AG09309 (cell line): ENCODE results near the gene OOEP.

ENCODE experiments used
- DNase-seq: peaks from one replicate; pipeline ENCODE4 v3.0.0-alpha.2; 2010; ENCODE audit warnings: low read depth
- H3K4me3 ChIP-seq: 2 replicates; pipeline ENCODE4 v1.5.1; 2011; ENCODE audit warnings: mild to moderate bottlenecking, low read depth, low read length, moderate library complexity; ENCODE audit not compliant: control insufficient read depth
- TF ChIP-seq, protein P1 (sequence below): IDR thresholded peaks from 2 replicates; pipeline ENCODE4 v1.5.1; 2011; ENCODE audit warnings: mild to moderate bottlenecking, low read depth, low read length, inconsistent platforms; ENCODE audit not compliant: insufficient read depth, control insufficient read depth; ENCODE audit errors: missing control alignments

The OOEP gene

DNA sequence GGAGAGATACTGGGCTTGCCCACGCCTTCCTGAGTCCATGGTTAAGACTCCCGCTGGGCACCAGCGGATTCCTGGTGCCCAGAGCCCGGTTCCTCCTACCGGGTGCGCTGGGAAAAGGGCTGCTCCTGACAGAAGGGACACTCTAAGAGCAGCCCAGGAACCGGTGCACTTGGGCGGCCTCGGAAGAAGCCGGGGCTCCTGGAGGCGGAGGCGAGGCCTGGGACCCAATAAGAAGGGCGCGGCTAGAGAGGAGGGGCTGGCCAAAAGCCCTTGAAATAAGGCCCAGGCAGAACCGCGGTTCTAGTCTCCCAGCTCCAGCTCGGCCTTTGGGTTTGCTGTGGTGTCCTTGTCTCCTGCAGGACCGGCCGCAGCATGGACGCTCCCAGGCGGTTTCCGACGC lies 7.3 kb downstream of the OOEP start, which contains the start of gene KHDC3L:
Gene KHDC3L (plus strand): TSS at position 301 of the 400 bp plus-strand sequence. CDS start 72 bp downstream, at position 373.
- no peak within 1 kb of the TSS for H3K4me3 ChIP-seq
- TF ChIP-seq, protein P1, sequence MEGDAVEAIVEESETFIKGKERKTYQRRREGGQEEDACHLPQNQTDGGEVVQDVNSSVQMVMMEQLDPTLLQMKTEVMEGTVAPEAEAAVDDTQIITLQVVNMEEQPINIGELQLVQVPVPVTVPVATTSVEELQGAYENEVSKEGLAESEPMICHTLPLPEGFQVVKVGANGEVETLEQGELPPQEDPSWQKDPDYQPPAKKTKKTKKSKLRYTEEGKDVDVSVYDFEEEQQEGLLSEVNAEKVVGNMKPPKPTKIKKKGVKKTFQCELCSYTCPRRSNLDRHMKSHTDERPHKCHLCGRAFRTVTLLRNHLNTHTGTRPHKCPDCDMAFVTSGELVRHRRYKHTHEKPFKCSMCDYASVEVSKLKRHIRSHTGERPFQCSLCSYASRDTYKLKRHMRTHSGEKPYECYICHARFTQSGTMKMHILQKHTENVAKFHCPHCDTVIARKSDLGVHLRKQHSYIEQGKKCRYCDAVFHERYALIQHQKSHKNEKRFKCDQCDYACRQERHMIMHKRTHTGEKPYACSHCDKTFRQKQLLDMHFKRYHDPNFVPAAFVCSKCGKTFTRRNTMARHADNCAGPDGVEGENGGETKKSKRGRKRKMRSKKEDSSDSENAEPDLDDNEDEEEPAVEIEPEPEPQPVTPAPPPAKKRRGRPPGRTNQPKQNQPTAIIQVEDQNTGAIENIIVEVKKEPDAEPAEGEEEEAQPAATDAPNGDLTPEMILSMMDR = no peak
- DNase-seq = no peak

DNA sequence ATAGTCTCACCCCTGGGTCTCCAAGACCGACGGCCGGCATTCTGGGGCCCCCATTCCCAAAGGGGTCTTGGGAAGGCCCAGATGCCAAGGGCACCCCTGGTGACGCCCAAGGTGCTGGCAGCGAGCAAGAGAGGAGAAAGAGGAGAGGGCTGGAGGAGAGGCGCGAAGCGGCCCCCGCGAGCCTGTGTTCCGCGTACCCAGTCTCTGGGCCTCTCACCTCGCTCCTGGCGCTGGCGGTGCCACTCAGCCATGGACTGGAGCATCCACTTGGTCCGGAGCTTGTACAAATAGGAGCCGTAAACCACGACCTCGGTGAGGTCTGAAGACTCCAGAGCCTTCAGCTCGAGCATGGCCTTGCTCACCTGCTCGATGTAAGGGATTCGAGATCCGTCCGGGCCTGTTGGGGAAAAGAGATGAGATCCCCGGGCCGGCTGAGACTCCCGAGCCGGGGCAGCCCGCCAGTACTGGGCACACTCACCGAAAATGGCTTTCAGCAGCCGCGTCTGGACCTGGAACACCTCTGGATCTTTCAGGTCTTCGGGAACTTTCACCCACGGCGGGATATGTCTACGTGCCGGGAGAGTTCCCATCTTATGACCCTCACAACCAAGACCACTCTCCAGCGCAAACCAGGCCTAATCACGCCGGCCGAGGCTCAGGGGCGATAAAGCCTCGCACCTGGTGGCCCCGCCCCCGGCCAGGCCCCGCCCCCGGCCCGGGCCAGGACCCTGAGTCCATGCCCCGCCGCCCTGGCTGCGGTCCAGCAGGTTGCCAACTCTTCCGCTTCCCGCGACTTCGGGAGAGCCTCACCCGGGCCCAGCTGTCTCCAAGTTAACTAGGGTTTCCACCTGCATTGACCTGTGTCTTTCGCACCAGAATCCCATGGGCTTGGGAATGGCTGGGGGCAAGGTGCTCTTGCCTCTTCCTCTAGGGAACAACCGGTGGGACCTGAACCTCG lies 15.8 kb downstream of the OOEP start, which contains the start of gene DPPA5:
Gene DPPA5 (minus strand): TSS at position 641 of the 958 bp plus-strand sequence. CDS start 51 bp downstream, at position 590.
- no peak within 1 kb of the TSS for H3K4me3 ChIP-seq
- TF ChIP-seq, protein P1 = no peak
- DNase-seq = no peak

DNA sequence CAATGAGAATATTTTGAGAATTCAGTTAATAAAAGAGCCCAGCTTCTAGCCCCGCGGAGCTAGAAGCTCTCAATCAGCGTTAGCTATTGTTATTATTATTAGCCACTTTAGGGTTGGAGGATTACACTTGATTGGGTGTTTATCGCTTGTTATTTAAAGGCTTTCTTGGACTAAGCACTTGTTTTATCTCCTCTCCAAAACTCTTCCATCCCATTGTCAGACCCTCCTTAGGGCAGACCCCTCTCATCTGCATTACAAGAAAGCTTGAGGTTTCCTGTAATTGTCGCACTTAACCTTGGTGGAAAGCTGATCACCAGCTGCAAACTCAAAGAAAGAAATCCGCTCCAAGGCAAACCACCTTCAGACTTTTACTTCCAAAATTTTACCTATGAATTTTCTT lies 20.4 kb downstream of the OOEP start:
- no peak for DNase-seq
- no peak overlapping the region for H3K4me3 ChIP-seq
- TF ChIP-seq, protein P1 = no peak

DNA sequence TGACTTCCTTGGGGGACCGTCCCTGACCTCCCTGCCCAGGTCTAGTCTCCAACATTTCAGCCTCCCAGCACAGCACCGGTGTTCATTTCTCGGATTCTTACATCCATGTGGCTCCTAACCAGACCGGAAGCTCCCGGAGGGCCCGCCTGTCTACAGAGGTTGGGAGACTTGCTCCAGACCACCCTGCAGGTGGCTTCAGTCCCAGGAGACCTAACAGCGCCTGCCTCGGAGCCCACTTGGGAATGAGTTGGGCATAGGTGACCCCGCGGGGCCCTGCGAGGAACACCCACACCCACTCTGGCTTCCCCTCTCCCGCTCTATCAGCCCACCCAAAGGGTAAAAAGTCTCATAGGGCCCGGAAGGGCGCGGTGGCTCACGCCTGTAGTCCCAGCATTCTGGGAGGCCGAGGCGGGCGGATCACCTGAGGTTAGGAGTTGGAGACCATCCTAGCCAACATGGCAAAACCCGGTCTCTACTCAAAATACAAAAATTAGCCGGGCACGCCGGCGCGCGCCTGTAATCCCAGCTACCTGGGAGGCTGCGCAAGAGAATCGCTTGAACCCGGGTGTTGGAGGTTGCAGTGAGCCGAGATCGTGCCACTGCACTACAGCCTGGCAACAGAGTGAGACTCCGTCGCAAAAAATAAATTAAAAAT lies 21.0 kb downstream of the OOEP start:
- no peak for DNase-seq
- no peak overlapping the region for H3K4me3 ChIP-seq
- TF ChIP-seq, protein P1 = no peak

DNA sequence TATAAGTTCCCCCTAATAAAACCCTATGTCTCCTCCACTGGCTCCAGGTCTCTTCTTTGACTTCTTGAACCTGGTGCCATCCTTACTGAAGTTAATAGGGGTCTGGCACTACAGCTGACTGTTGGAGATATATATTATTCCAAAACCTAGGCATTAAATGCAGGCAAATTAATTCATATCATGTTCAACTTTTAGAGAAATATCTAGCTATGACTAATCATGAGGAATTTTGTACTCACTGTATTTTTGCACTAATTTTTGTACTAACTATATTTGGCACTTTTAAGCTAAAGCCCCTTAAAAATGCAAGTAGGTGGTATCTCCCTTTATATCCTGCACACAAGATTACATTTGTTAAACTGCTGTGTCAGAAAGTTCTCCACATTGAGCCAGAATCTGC lies 26.5 kb downstream of the OOEP start:
- TF ChIP-seq, protein P1 = no peak
- no peak for DNase-seq
- no peak overlapping the region for H3K4me3 ChIP-seq

DNA sequence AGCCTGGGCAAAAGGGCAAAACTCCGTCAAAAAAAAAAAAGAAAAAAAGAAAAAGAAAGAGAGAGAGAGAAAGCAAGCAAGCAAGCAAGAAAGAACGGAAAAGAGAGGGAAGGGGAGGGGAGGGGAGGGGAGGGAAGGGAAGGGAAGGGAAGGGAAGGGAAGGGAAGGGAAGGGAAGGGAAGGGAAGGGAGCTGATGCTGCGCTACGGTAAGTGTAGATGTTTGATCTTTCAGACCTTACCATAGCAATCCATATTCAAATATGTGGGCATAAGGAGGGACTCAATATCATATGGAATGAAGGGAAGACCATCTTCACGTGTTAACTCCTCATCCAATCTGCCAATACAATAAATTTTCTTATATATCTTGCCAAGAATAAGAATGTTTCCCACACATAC lies 27.5 kb downstream of the OOEP start:
- DNase-seq = no peak
- H3K4me3 ChIP-seq = no peak overlapping the region
- TF ChIP-seq, protein P1 = no peak
